ENCODE results near the gene HS6ST1.

GRCh38 chr2:128366713-128367511 lies 48.2 kb upstream of the HS6ST1 start:
- TF ChIP-seq POLR2AphosphoS5 (IDR thresholded peaks at IDR 0.05; ENCODE audit: low read depth, low read length), result no peak
- TF ChIP-seq TAF1 (IDR thresholded peaks at IDR 0.05; ENCODE audit: low read depth, low read length), result no peak

Data from GM12891 (cell line).